Right ventricle myocardium inferior (tissue), 1 donor: ENCODE data around the gene CARTPT. TPM values are rescaled to one million over a fixed set of nuclear protein-coding genes. Genes with fewer than 3 reads are reported as not detected.

Source experiments
- total RNA-seq: library from RNA; stranded (reverse); fragmentation: NEBNext Ultra II Directional; extraction: Animal tissue kit (Norgen Biotek cat#: 25700); gene quantifications from one replicate; pipeline ENCODE4 v1.2.1, GENCODE V29; 2021
- donor health status: DM: no; HTN: yes; CAD: no; lungs with severe emphysema.

Gene CARTPT
- total RNA-seq, 1 donor from 2014 or later: not detected

Other genes with a start within 250 kb of the CARTPT start
- 115 TPM for gene MCCC2, start 131.9 kb upstream of the CARTPT start, total RNA-seq